Breast epithelium (tissue), 3 donors: ENCODE data around the gene HHEX.

Experiments
- CTCF ChIP-seq, 3 donors: fragments of 450-650 bp; IDR thresholded peaks; one replicate each; pipeline ENCODE4 v1.5.1; 2016 to 2017; ENCODE audit warnings: antibody characterized with exemption in 3 of 3, mild to moderate bottlenecking in 3 of 3, moderate library complexity in 3 of 3
- POLR2A ChIP-seq: fragments of 450-650 bp; IDR thresholded peaks from one replicate; pipeline ENCODE4 v1.6.1; 2016; ENCODE audit warnings: antibody characterized with exemption, mild to moderate bottlenecking, moderate library complexity

- TF ChIP-seq CTCF (IDR thresholded peaks at IDR 0.05), result no peak
- TF ChIP-seq POLR2A, result no peak
Measured at GRCh38 chr10:92729886-92730285, 40.1 kb downstream of the HHEX start.
